GM21576 (cell line): ENCODE measurements around the gene SLC34A1.
"Not testable (repeated sequence)": the region's sequence is repeated elsewhere in the genome, so short reads cannot be mapped to it uniquely, and the experiment has no call there.

Source experiments
- ATAC-seq: cut with Tn5 transposase; IDR thresholded peaks from one replicate; pipeline ENCODE4 v1.9.1; 2021; ENCODE audit warnings: mild to moderate bottlenecking, moderate library complexity; ENCODE audit not compliant: unreplicated experiment

The SLC34A1 gene

DNA sequence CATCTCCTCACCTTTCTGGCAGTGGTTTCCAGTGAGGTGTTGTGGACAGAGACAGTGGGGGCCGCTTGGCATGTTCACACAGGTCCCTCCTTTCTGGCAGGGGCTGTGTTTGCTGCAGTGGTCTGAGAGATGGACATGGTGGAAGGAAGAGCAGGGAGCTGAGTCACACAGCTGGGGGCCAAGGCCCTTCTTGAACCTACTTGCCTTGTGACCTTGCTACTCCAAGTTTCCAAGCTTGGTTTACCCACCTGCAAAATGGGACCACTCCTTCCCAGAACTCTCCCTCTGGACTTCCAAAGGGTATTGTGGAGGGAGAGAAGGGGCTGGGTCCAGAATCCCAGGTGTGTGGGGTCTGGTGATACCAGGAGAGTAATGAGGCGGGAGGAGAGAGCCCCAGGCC lies 21.1 kb downstream of the SLC34A1 start:
- no peak for ATAC-seq

DNA sequence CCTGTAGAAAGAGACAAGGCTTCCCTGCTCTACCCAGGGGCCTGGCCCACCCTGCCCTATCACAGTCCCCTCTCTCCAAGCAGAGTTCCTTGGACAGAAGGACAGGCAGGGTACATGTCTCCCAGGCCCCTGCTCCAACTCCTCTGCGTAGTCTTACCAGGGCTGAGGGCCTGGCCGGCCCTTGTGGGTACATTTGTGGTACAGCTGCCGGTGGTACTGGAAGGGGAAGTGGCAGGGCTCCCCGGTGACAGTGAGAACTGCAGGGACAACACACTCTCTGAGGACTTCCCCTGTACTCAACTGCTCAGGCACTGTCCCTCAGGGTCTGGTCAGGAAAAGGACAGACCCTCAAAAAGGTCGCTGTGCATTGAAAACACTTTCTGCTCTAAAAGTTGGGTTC lies 21.6 kb downstream of the SLC34A1 start:
- ATAC-seq, result no peak

DNA sequence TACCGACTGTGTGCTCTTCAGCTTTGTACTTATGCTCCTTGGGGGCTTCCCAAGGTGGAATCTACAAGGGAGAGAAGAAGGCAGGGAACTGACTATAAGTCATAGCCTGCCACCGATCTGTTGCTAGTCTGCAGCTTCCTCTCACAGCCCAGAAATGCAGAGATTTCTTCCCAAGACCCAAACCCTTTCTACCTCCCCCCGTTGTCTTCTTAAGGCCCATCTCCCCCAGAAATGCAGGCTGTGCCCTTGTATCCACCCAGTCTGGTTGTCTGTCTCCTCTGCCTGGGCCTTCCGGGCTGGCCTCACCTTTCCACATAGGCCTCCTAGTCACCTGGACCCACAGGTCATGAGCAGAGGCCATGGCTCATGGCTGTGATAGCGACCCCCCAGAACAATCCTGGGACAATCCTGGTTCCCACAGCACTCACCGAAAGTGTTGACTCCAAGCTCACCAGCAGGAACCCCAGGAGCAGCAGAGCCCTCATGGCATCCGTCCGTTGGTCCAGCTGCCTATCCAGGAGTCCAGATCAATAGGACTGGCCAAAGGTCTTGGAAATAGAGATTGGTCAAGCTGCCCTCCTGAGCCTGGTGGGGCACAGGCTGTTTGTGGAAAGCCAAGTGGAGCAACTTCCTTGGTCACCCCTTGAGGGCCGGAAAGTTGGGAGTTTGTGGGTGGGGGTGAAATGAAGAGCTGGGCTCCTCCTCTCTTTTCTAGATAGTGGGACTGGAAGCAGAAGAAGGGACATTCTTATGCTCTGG lies 25.0 kb downstream of the SLC34A1 start, which contains the start of gene F12:
F12 (minus strand) TSS at position 522 of the 759 bp plus-strand sequence; CDS start at position 485, 37 bp downstream.
- ATAC-seq, result no peak

DNA sequence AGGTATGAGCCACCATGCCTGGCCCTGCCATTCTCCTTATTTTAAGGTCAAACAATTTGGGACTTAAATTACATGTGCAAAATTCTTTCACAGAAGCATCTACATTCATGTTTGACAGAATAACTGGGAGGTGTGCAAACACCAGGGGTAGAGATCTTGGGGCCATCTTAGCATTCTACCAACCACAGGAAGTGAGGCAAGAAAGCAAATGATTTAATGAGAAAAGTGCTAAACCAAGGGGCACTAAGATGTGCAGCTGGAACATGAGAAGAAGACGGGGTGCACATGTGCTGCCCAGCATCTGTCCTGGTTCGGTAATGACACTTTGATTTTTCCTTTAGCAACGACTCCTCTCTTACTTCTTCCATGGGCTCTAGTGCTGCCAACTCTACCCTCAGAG lies 26.3 kb downstream of the SLC34A1 start:
- ATAC-seq, result no peak

DNA sequence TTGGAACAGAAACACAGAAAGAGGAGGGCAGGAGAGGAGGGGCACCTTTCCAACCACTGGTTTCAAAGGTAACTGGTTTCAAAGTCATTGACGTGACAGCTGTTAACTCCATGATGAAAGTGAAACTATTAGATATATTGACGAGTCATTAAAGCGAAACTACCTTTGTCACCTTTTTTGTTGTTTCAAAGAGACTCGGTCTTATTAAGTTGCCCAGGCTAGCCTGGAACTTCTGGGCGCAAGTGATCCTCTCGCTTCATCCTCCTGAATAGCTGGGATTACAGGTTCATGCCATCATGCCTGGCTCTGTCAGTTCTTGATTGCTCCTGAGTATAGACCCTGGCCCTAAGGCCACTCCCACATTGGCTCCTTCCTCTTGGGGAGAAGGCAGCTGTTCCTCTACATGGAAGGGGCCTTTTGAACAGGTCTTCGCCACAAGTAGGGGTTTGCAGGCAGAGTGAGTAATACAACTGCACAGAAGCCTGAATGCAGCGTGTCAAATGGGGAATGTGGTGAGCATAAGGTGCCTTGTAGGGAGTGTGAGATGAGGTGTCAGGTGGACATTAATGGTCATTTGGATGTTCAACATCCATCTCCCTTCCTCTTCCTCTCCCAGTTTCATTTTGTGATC lies 28.5 kb downstream of the SLC34A1 start:
- peak; percentile 54 for ATAC-seq

DNA sequence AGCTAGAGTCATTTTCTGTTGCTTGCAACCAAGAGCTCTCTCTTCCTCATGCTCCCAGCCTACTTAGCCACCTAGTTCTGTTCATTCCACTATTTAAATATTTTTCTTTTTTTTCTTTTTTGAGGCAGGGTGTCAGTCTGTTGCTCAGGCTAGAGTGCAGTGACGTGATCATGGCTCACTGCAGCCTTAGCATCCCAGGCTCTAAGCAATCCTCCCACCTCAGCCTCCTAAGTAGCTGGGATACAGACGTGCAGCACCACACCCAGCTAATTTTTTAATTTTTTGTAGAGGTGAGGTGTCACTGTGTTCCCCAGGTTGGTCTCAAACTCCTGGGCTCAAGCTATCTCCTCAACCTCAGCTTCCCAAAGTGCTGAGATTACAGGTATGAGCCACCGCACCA lies 30.2 kb downstream of the SLC34A1 start:
- ATAC-seq, result no peak

DNA sequence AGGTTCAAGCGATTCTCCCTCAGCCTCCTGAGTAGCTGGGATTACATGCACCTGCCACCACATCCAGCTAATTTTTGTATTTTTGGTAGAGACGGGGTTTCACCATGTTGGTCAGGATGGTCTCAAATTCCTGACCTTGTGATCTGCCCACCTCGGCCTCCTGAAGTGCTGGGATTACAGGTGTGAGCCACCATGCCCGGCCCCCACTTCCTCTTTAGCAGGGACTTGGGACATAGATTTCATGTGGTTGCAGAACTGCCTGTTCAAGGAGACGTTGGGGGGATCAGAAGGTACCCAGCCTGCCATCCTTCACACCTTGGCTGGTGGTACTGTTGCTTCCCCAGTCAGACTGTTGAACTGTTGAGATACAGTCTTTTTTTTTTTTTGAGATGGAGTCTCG lies 32.8 kb downstream of the SLC34A1 start:
- not testable (repeated sequence) for ATAC-seq

DNA sequence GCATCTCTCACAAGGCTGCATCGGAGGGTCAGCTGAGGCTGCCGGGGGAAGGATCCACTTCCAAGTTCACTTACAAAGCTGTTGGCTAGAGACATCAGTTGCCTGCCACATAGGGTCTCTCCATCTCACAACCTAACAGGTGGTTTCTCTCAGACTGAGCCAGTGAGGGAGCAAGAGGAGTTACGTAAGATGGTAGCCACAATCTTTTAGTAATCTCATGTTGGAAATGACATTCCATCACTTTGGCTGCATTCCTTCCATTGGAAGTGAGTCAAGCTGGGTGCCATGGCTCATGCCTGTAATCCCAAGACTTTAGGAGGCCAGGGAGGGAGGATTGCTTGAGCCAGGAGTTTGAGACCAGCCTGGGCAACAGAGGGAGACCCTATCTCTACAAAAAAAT lies 34.8 kb downstream of the SLC34A1 start:
- ATAC-seq, result no peak

DNA sequence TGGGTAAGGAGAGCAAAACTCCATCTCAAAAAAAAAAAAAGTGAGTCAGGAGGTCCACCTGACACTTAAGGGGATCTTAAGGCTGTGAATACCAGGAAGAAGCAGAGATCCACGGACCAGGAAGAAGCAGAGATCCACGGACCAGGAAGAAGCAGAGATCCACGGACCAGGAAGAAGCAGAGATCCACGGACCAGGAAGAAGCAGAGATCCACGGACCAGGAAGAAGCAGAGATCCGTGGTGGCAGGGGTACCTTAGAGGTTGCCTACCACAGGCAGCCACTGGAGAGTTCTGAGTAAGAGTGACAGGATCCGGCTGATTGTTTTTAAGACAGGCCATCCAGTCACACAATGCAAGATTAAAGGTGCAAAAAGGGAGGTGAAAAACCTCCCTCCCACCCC lies 36.2 kb downstream of the SLC34A1 start:
- ATAC-seq, result not testable (repeated sequence)

DNA sequence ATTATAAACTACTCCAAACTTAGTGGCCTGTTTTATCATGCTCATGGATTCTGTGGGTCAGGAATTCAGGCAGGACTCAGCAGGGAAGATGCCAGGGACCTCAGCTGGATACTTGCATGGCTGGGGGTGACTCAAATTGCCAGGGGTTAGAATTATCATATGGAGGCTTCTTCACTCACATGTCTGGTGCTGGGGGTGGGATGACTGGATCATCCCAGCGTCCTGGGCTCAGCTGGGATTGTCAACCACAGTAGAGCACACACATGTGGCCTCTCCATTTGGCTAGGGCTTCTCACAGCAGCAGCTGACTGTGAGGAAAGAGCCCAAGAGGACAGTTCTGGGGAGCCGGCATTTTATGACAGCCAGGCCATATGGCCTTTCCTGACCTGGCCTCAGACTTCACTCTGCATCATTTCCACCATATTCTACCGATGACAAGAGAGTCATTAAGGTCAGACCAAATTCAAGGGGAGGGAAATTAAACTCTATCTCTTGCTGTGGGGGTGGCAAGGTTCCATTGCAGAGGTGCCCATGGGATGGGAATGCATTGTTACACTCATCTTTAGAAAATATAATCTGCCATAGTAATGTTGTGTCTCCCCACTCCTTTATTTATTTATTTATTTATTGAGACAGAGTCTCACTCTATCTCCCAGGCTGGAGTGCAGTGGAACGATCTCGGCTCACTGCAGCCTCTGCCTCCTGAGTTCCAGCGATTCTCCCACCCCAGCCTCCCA lies 37.0 kb downstream of the SLC34A1 start:
- no peak for ATAC-seq

DNA sequence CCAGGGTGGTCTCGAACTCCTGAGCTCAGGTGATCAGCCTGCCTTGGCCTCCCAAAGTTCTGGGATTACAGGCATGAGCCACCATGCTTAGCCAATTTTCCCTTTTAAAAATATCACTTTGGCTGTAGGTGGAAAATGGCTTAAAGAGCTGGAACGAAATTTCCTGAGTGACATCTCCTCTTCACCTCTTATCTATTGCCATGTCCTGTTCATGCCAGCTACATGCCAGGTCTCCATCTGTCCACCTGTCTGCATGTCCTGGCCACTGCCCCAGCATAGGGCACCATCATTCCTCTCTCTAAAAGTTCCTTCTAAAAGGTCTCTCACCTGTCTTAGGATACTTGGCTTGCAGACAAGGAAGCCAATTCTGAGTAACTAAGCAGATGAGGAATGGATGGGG lies 39.4 kb downstream of the SLC34A1 start:
- no peak for ATAC-seq

DNA sequence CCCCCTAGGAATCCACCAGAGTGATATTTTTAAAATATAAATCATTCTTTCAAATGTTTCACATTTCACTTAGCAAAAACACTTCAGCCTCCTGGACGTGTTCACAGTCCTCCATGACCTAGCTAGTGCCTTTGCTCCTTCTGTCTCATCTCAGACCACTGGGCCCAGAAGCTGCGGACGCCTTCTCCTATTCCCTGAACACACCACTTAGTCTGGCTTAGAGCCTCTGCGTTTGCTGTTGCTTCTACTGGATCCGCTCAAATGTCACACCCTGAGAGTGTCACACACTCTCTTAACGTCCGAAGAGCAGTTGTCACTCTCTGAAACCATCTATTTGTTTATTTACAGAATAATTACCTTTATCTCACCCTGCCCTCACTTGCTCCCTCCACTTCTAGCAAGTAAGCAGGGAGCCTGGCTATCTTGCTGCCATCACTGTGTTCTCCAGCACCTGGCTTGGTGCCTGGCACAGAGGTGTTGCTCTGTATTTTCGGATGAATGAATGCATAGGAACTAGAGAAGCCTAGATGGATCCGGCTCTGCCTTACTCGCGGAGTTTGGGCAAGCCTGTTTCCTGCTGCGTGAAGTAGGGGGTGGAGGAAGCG lies 41.1 kb downstream of the SLC34A1 start:
- ATAC-seq, result no peak

DNA sequence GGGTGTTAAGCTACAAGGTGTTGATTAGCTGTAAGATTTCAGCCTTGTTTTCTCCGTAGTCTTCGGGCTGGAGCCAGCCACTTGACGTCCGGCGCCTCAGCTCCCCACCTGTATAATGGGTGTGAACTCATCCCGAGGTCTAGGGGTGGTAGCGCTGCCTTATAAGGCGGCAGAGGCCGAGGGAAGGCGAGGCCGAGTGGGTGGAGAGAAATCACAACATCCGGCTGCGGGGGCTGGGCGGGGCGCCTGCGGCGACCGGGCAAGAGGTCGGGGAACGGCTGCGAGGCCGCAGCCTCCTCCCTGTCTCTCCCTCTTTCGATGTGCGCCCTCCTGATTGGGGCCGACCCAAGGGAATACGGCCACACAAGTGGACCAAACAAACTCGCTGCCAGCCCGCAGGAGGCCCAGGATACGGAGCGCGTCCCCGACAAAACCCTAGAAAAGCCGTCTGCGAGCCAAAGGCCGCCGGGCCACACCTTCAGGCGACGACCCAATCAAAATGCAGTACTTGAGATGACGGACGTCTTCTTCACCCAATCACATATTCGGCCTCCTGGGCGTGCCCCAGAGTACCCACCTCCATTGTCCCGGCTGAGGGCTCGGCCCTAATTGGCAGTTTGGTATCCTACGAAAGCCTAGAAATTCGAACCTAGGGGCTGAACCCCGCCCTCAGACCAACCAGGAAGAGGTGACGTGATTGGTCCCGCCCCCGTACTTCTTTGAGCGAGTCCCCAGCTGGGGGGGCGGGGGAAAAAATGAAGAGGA lies 41.7 kb downstream of the SLC34A1 start:
- peak; percentile 73 for ATAC-seq

DNA sequence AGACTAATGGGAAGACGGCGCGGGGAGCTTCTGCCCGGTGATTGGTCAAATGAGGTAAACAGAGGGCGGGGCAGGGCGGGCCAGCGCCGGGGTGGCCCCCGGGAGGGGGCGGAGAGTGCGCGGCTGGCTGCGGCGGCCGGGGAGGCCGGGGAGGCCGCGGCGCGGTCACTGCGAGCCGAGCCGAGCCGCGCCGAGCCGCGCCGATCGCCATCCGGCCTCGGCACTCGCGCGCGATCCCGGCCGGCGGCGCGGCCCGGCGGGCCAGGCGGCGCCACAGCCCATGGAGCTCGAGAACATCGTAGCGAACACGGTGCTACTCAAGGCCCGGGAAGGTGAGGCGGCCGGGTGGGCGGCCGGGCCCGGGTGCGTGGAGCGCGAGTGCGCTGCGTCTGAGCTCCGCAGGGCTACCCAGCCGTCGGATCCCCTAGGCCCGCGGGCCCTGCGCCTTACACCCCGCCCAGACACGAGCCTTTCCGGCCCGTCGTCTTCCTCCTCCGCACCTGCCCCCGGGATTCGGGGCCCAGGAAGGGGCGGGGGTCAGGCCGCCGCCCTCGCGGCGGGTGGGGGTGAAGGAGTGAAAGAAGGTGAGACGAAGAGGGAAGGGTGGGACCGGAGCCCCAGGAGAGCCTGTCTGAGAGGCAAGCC lies 42.5 kb downstream of the SLC34A1 start, which contains the start of gene GRK6:
GRK6 (plus strand) TSS at position 111 of the 645 bp plus-strand sequence; CDS start at position 281, 170 bp downstream.
- peak; percentile 9 for ATAC-seq

DNA sequence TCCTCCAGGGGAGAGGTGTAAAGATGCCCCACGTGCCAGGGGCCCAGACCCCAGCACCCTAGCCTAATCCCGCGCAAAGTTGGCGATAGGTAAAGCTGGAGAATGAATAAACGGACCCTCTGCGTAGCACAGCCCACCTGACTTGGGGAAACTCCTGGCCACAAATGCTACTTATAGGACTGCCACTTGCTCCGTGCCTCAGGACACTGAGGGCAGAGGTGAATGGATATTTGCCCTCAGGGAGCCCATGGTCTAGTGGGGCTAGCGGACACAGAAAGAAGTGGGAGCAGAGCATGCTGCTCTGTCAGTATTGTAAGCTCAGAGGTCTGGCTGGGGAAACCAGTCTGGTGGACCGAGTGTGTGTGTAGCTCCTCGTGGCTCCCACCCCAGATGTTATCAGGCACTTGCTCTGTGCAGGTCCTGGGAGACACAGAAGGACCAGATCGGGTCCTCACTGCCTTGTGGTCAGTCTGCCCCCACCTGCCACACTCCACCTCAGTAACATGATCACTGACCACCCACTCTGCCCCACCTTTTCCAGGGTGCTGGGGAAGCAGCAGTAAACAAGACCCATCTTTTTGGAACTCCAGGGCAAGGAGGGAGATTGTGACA lies 43.1 kb downstream of the SLC34A1 start:
- ATAC-seq, result no peak

DNA sequence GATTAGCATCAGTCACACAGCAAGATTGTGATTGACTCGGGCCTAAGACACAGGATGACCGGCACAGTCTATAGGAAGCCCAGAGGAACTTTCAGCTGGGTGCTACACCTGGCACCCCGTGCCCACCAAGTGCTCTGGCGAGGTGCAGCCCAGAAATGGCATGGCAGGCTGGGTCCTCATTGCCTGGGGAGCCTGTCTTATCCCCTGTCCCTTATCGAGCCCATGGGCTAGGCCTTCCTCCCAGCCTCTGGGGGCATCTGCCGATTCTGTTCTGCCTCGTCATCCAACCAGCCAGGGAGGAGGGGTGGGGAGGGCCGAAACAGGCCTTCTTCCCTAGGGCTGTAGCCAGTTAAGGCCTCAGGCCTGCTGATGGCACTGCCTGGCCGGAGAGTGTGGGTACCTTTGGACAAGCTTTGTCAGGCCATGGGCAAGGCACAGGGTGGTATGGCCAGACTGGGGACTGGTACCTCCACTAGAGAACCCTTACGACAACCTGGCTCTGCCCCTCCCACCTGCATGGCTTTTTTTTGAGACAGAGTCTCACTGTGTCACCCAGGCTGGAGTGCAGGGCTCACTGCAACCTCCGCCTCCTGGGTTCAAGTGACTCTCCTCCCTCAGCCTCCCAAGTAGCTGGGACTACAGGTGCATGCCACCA lies 43.8 kb downstream of the SLC34A1 start:
- ATAC-seq, result no peak

DNA sequence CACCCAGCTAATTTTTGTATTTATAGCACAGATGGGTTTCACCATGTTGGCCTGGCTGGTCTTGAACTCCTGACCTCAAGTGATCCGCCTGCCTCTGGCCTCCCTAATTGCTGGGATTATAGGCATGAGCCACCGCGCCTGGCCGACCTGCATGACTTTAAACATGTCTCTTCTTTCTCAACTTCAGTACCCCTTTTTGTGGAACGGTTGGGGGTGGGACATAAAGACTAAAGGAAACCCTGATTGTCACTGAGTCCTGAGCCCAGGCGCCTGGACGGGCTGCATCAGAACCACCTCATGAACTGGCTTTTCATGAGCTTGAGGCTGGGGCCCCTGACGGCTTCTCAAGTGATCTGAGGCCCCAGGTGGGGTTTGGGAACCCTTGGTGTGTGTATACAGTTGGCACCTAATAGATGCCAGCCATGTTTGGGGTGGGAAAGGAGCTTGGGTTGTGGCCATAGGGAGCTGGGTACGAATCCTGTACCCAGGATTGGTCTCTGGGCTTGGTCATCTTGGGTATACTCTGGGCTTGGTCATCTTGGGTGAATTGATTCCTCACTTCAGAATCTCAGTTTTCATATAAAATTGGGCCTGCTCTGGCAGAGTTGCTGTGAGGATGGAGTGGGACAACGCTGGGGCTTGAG lies 44.5 kb downstream of the SLC34A1 start:
- ATAC-seq, result no peak

DNA sequence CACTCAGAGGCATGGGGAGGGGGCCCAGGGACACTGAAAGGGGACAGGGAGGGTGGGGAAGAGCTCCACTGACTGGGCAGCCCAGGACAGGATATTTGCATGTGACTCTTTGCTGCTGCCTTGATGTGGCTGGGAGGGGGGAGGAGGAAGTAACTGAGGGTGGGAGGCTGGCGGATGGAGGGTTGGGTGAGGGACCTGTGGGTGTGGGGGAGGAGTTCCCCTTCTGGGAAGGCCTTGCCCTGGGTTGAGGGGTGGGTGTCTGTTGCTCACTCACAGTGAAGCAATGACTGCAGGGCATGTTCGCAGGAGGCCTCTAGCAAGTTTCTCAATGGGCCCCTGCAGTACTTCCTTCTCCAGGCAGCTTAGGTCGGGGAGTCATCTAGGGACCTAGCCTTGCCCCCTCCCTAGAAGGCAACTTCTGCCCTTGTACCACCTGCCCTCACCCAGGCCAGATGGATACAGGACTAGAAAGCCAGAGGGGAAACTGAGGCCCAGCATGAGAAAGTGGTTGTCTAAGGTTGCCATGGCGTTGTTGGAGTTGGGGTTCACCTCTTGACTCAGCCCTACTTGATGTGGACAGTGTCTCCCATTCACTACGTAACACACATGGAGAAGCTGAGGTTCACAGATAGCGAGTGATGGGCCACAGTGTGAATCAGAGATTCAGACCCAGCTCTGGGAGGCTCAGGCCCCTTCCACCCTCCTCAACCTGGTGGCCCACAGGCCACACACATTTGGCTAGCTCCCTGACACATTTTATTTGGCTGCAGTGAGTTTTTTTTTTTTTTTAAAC lies 45.2 kb downstream of the SLC34A1 start:
- no peak for ATAC-seq
